Left ventricle myocardium inferior (tissue), 1 donor: ENCODE measurements around the gene SLC25A18. TPM values are rescaled to one million over a fixed set of nuclear protein-coding genes. Genes with fewer than 3 reads are reported as not detected.

Source experiments
- DNase-seq: peaks from one replicate; pipeline ENCODE4 v3.0.0-alpha.2; 2020
- H3K27ac ChIP-seq: fragments of 200-600 bp; replicated peaks from 2 replicates; pipeline ENCODE4 v1.8.0; 2021
- H3K27me3 ChIP-seq: fragments of 200-600 bp; 2 replicates; pipeline ENCODE4 v1.8.0; 2021; ENCODE audit warnings: low read depth
- H3K36me3 ChIP-seq: fragments of 200-600 bp; 2 replicates; pipeline ENCODE4 v1.8.0; 2021
- H3K4me1 ChIP-seq: fragments of 200-600 bp; 2 replicates; pipeline ENCODE4 v1.8.0; 2021
- H3K4me3 ChIP-seq: fragments of 200-600 bp; 2 replicates; pipeline ENCODE4 v1.8.0; 2021; ENCODE audit warnings: mild to moderate bottlenecking, moderate library complexity
- H3K9me3 ChIP-seq: fragments of 200-600 bp; replicated peaks from 2 replicates; pipeline ENCODE4 v1.8.0; 2021
- intact Hi-C: fragments of 100-400 bp; cut with micrococcal nuclease; formaldehyde crosslinking; loops from one replicate; pipeline ENCODE4 v1.11.0; 2022
- total RNA-seq: library from RNA; stranded (reverse); fragmentation: NEBNext Ultra II Directional; extraction: Animal tissue kit (Norgen Biotek cat#: 25700); gene quantifications from one replicate; pipeline ENCODE4 v1.2.1, GENCODE V29; 2021
- TF ChIP-seq, protein P1 (sequence below): fragments of 200-600 bp; IDR thresholded peaks from 2 replicates; pipeline ENCODE4 v1.8.0; 2021; ENCODE audit warnings: antibody characterized with exemption, mild to moderate bottlenecking, borderline replicate concordance
- donor health status: DM: no; HTN: yes; CAD: no; lungs with severe emphysema.

Gene SLC25A18
- total RNA-seq, 1 donor from 2014 or later = 2.7 TPM

DNA sequence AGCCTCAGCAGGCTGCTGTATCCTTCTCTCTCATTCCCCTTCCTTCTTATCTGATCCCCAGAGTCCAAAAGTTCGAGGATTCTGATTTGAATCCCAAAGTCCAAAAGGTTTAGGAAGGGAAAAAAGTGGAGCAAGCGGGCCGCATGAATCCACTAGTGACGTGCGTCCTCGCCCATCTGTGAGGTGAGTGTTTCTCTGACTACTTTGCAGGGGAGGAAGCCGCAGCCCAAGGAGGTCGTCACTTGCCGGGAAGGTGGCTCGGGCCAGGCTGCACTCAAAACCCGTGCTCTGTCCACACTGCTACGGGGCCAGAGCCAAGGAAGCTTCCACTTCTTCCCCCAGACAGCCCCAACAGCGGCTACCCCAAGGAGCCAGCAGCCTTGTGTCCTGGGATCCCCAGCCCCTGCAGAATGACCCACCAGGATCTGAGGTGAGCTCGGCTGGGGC, 16.3 kb downstream of the SLC25A18 start:
- Histone ChIP-seq H3K9me3 (no peaks in the 10 kb centered on the region), H3K27me3 (no peaks in the 10 kb centered on the region), H3K36me3 (no peaks in the 10 kb centered on the region), H3K4me3 (no peak overlapping the region), H3K27ac (peak overlapping the region; percentile 84), H3K4me1 (peaks cover 26% of the 10 kb centered on the region)
- TF ChIP-seq, protein P1, sequence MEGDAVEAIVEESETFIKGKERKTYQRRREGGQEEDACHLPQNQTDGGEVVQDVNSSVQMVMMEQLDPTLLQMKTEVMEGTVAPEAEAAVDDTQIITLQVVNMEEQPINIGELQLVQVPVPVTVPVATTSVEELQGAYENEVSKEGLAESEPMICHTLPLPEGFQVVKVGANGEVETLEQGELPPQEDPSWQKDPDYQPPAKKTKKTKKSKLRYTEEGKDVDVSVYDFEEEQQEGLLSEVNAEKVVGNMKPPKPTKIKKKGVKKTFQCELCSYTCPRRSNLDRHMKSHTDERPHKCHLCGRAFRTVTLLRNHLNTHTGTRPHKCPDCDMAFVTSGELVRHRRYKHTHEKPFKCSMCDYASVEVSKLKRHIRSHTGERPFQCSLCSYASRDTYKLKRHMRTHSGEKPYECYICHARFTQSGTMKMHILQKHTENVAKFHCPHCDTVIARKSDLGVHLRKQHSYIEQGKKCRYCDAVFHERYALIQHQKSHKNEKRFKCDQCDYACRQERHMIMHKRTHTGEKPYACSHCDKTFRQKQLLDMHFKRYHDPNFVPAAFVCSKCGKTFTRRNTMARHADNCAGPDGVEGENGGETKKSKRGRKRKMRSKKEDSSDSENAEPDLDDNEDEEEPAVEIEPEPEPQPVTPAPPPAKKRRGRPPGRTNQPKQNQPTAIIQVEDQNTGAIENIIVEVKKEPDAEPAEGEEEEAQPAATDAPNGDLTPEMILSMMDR = no peak
- no peak for DNase-seq
- intact Hi-C loops = loop anchor here (10.0 kb wide), 1 partner anchor 55 kb away; the partner anchor contains the start of gene BCL2L13

DNA sequence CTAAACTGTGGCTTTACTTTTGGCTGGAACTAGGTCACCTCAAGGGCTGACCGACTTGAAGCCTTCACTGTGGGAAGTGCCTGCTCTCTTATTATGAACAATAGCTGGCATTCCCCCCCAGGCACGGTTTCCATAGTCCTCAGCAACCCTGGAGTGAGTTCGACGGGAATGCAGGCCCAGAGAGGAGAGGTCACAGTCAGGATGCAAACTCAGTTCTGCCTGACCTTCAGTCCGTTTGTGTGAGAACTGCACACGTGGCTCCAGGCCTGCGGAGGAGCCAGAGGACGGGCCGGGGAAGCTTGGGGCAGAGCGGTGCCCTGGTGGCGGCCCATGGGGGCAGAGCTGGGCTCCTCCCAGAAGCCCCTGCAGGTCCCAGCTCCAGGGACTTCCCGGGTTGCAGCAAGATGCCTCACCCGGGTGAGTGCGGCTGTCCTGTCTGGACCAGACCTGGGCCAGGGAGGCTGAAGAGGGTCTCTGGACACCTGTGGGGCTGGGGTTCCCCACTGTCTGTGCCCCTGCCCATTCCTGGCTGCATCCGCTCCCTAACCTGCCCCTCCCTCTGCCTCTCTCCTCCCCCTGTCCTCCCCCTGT, 17.2 kb downstream of the SLC25A18 start:
- Histone ChIP-seq H3K4me3 (no peak overlapping the region), H3K4me1 (peaks cover 21% of the 10 kb centered on the region), H3K27ac (no peak overlapping the region), H3K27me3 (no peaks in the 10 kb centered on the region), H3K9me3 (no peaks in the 10 kb centered on the region), H3K36me3 (no peaks in the 10 kb centered on the region)
- TF ChIP-seq, protein P1 = no peak
- intact Hi-C loops = no loop called here
- no peak for DNase-seq

DNA sequence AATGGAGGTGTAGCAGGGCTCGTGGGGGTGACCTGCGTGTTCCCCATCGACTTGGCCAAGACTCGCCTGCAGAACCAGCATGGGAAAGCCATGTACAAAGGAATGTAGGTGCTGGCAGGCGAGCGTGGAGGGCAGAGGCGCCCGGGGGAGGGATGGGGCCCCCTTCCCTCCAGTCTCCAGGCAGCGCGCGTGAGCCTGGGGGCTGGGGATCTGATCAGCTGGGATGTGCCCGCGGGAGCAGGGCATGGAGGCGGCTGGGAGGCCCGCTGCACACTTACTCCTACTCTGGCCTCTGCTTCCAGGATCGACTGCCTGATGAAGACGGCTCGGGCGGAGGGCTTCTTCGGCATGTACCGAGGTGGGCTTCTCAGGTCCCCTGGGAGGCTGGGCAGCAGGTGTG, 17.8 kb downstream of the SLC25A18 start:
- no peaks in the 10 kb centered on the region for H3K36me3 ChIP-seq
- intact Hi-C loops = no loop called here
- no peaks in the 10 kb centered on the region for H3K9me3 ChIP-seq
- no peaks in the 10 kb centered on the region for H3K27me3 ChIP-seq
- H3K4me1 ChIP-seq = peaks cover 17% of the 10 kb centered on the region
- DNase-seq = no peak
- TF ChIP-seq, protein P1 = no peak
- no peak overlapping the region for H3K4me3 ChIP-seq
- no peak overlapping the region for H3K27ac ChIP-seq

DNA sequence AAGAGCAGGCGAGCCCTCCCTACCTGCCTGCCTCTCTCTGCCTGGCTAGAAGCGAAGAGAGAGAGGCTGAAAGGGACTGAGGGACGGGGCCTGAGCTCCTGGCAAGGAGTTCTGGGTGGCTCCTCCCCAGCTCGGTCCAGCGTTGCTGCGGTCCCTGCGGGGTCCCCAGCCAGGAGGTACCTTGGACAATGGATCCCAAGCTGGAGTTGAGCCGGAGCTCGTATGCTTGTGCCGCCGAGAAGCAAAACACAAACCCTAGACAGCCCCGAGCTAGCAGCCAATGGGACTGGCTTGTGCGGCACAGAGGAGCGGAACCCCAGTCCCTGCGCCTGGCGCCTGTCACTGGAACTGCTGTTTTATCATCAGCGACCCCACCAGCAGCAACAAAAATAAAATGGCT, 18.3 kb downstream of the SLC25A18 start:
- peaks cover 15% of the 10 kb centered on the region for H3K4me1 ChIP-seq
- H3K36me3 ChIP-seq = no peaks in the 10 kb centered on the region
- DNase-seq = no peak
- intact Hi-C loops = no loop called here
- TF ChIP-seq, protein P1 = no peak
- H3K27ac ChIP-seq = no peak overlapping the region
- H3K4me3 ChIP-seq = no peak overlapping the region
- H3K27me3 ChIP-seq = no peaks in the 10 kb centered on the region
- no peaks in the 10 kb centered on the region for H3K9me3 ChIP-seq

DNA sequence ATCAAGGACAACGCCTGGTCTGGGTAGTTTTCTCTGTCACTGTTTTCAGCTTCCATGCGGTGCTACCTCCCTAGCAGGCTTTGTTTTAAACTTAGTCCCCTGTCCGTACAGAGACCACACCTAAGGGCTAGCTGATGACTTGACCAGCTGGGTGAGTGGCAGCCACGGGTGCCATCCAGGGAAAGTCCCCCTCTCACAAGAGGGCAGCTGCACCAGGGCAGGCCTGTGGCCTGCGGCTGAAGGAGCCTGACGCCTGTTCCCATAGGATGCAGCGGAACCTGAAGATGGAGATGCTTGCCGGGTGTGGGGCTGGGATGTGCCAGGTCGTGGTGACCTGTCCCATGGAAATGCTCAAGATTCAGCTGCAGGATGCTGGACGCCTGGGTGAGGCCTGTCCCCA, 19.9 kb downstream of the SLC25A18 start:
- peaks cover 12% of the 10 kb centered on the region for H3K4me1 ChIP-seq
- H3K36me3 ChIP-seq = peaks cover 7% of the 10 kb centered on the region
- no peaks in the 10 kb centered on the region for H3K9me3 ChIP-seq
- no peak for DNase-seq
- H3K27me3 ChIP-seq = no peaks in the 10 kb centered on the region
- no peak overlapping the region for H3K4me3 ChIP-seq
- TF ChIP-seq, protein P1 = no peak
- intact Hi-C loops = no loop called here
- no peak overlapping the region for H3K27ac ChIP-seq
